GM12801 (cell line): Measurements from ENCODE around the gene TPO.

Experiments
- CTCF ChIP-seq: IDR thresholded peaks from one replicate; pipeline ENCODE4 v1.5.1; 2011; ENCODE audit warnings: control low read depth; ENCODE audit not compliant: insufficient read length; ENCODE audit errors: extremely low read depth

Gene TPO

GRCh38 chr2:1559589-1560175 lies 146.4 kb downstream of the TPO start:
- TF ChIP-seq CTCF: no peak

- TF ChIP-seq CTCF: no peak
Measured at GRCh38 chr2:1561259-1561658, 148.0 kb downstream of the TPO start.

- TF ChIP-seq CTCF: no peak
Measured at GRCh38 chr2:1561811-1562421, 148.7 kb downstream of the TPO start.

- TF ChIP-seq CTCF: no peak
Measured at GRCh38 chr2:1563084-1563857, 150.0 kb downstream of the TPO start.

GRCh38 chr2:1563943-1564891 lies 151.0 kb downstream of the TPO start:
- TF ChIP-seq CTCF: no peak

- no peak for TF ChIP-seq CTCF
Measured at GRCh38 chr2:1567556-1568344, 154.5 kb downstream of the TPO start.
